Loucy (cell line): ENCODE results near the gene MUC20.
"Not testable (repeated sequence)": the region's sequence is repeated elsewhere in the genome, so short reads cannot be mapped to it uniquely, and the experiment has no call there.

Source experiments
- CTCF ChIP-seq: fragments of 200-600 bp; sonication (generic); conservative IDR thresholded peaks from 2 replicates; pipeline ENCODE4 v1.5.1; 2014; ENCODE audit warnings: mild to moderate bottlenecking, antibody characterized with exemption, low read length
- EZH2phosphoT487 ChIP-seq: fragments of 200-600 bp; IDR thresholded peaks from 2 replicates; pipeline ENCODE4 v1.6.1; 2018; ENCODE audit warnings: antibody characterized with exemption, mild to moderate bottlenecking, moderate library complexity, borderline replicate concordance

- not testable (repeated sequence) for TF ChIP-seq CTCF, EZH2phosphoT487
These were observed 42.3 kb upstream of the MUC20 start for GRCh38 chr3:195678391-195679015.
